Neural progenitor cell (in vitro differentiated cells): Measurements from ENCODE around the gene SPESP1. TPM values are rescaled to one million over a fixed set of nuclear protein-coding genes. Genes with fewer than 3 reads are reported as not detected.
A peak's percentile ranks its signal among the peaks of the same experiment; 100 is the strongest.

Experiments used
- DNase-seq: peaks from one replicate; pipeline ENCODE4 v3.0.0-alpha.2; 2016; ENCODE audit warnings: low spot score
- H2AFZ ChIP-seq: fragments of 200-600 bp; sonication (generic); replicated peaks from 2 replicates; pipeline ENCODE4 v1.6.1; 2016; ENCODE audit warnings: antibody characterized with exemption
- H3F3A ChIP-seq: fragments of 200-600 bp; sonication (generic); 2 replicates; pipeline ENCODE4 v1.6.1; 2016; ENCODE audit warnings: antibody characterized with exemption, low read depth
- H3K27ac ChIP-seq: fragments of 200-600 bp; sonication (generic); 2 replicates; pipeline ENCODE4 v1.5.1; 2016; ENCODE audit warnings: mild to moderate bottlenecking
- H3K27me3 ChIP-seq: fragments of 200-600 bp; sonication (generic); 2 replicates; pipeline ENCODE4 v1.6.1; 2016; ENCODE audit warnings: mild to moderate bottlenecking, moderate library complexity
- H3K36me3 ChIP-seq: fragments of 200-600 bp; sonication (generic); 2 replicates; pipeline ENCODE4 v1.5.1; 2016
- H3K4me1 ChIP-seq: fragments of 200-600 bp; sonication (generic); 2 replicates; pipeline ENCODE4 v1.6.1; 2016; ENCODE audit warnings: mixed run types
- H3K4me2 ChIP-seq: fragments of 200-600 bp; sonication (generic); 2 replicates; pipeline ENCODE4 v1.6.1; 2016
- H3K4me3 ChIP-seq: fragments of 200-600 bp; sonication (generic); 2 replicates; pipeline ENCODE4 v1.5.1; 2016
- H3K79me2 ChIP-seq: fragments of 200-600 bp; sonication (generic); 2 replicates; pipeline ENCODE4 v1.6.1; 2016; ENCODE audit warnings: low read depth
- H3K9ac ChIP-seq: fragments of 200-600 bp; sonication (generic); 2 replicates; pipeline ENCODE4 v1.6.1; 2016
- H3K9me3 ChIP-seq: fragments of 200-600 bp; sonication (generic); 2 replicates; pipeline ENCODE4 v1.5.1; 2016; ENCODE audit warnings: low read depth
- H4K20me1 ChIP-seq: fragments of 200-600 bp; sonication (generic); 2 replicates; pipeline ENCODE4 v1.6.1; 2016; ENCODE audit warnings: low read depth
- H3K27ac Mint-ChIP-seq: 3 replicates; pipeline ENCODE4 v1.8.0; 2021; ENCODE audit warnings: mixed read lengths
- H3K27me3 Mint-ChIP-seq: 2 replicates; pipeline ENCODE4 v1.8.0; 2022; ENCODE audit warnings: low read depth, mild to moderate bottlenecking, inconsistent platforms, moderate library complexity, mixed read lengths; ENCODE audit not compliant: insufficient read depth
- H3K36me3 Mint-ChIP-seq: 3 replicates; pipeline ENCODE4 v1.8.0; 2021; ENCODE audit warnings: mixed read lengths
- H3K4me1 Mint-ChIP-seq: 3 replicates; pipeline ENCODE4 v1.8.0; 2021; ENCODE audit warnings: mixed read lengths
- H3K4me3 Mint-ChIP-seq: 3 replicates; pipeline ENCODE4 v1.8.0; 2021; ENCODE audit warnings: mild to moderate bottlenecking, moderate library complexity, mixed read lengths
- H3K9me3 Mint-ChIP-seq: 3 replicates; pipeline ENCODE4 v1.8.0; 2020; ENCODE audit warnings: mixed read lengths
- CTCF ChIP-seq: fragments of 200-600 bp; sonication (generic); IDR thresholded peaks from 2 replicates; pipeline ENCODE4 v1.5.1; 2017; ENCODE audit warnings: antibody characterized with exemption, mild to moderate bottlenecking
- EZH2 ChIP-seq: fragments of 200-600 bp; sonication (generic); IDR thresholded peaks from 2 replicates; pipeline ENCODE4 v1.6.1; 2017; ENCODE audit warnings: antibody characterized with exemption, mild to moderate bottlenecking, moderate library complexity
- EZH2phosphoT487 ChIP-seq: fragments of 200-600 bp; sonication (generic); IDR thresholded peaks from 2 replicates; pipeline ENCODE4 v1.6.1; 2017; ENCODE audit warnings: antibody characterized with exemption
- total RNA-seq: library from RNA; depleted of rRNA; stranded (reverse); fragments of >200 nt; gene quantifications from 2 replicates; pipeline ENCODE4 v1.2.3, GENCODE V29; 2015; ENCODE audit warnings: low replicate concordance

SPESP1 gene
- total RNA-seq, 1 donor from 2014 or later: not detected

GRCh38 chr15:68897016-68897415, 33.3 kb upstream of the SPESP1 start:
- peaks cover 7% of the 10 kb centered on the region for H3K27me3 Mint-ChIP-seq
- peak overlapping the region; percentile 6 for H3K27ac Mint-ChIP-seq
- Histone ChIP-seq H3K9me3 (no peaks in the 10 kb centered on the region), H3K9ac (no peak overlapping the region), H3K27ac (no peak overlapping the region), H3K4me1 (no peaks in the 10 kb centered on the region), H3K79me2 (no peaks in the 10 kb centered on the region), H3K27me3 (no peaks in the 10 kb centered on the region), H2AFZ (no peak overlapping the region), H3K4me2 (no peak overlapping the region), H3K4me3 (no peak overlapping the region), H3K36me3 (no peaks in the 10 kb centered on the region), H3F3A (no peaks in the 10 kb centered on the region), H4K20me1 (no peaks in the 10 kb centered on the region)
- H3K4me3 Mint-ChIP-seq: no peak overlapping the region
- no peaks in the 10 kb centered on the region for H3K36me3 Mint-ChIP-seq
- TF ChIP-seq CTCF (no peak), EZH2 (no peak), EZH2phosphoT487 (no peak)
- peaks cover 7% of the 10 kb centered on the region for H3K9me3 Mint-ChIP-seq
- no peak for DNase-seq
- no peaks in the 10 kb centered on the region for H3K4me1 Mint-ChIP-seq

- H3K79me2 ChIP-seq: no peaks in the 10 kb centered on the region
- H2AFZ ChIP-seq: no peak overlapping the region
- H3K27ac ChIP-seq: no peak overlapping the region
- TF ChIP-seq EZH2: no peak
- TF ChIP-seq CTCF: no peak
- TF ChIP-seq EZH2phosphoT487: no peak
- no peaks in the 10 kb centered on the region for H3K4me1 ChIP-seq
- no peaks in the 10 kb centered on the region for H3K9me3 ChIP-seq
- H3K9ac ChIP-seq: no peak overlapping the region
- H3K27ac Mint-ChIP-seq: no peak overlapping the region
- no peaks in the 10 kb centered on the region for H3K4me1 Mint-ChIP-seq
- peaks cover 3% of the 10 kb centered on the region for H3K27me3 Mint-ChIP-seq
- H3K36me3 ChIP-seq: no peaks in the 10 kb centered on the region
- no peaks in the 10 kb centered on the region for H4K20me1 ChIP-seq
- H3K27me3 ChIP-seq: no peaks in the 10 kb centered on the region
- no peaks in the 10 kb centered on the region for H3K9me3 Mint-ChIP-seq
- H3K4me3 ChIP-seq: no peak overlapping the region
- no peak overlapping the region for H3K4me3 Mint-ChIP-seq
- H3K4me2 ChIP-seq: no peak overlapping the region
- no peak for DNase-seq
- no peaks in the 10 kb centered on the region for H3F3A ChIP-seq
- H3K36me3 Mint-ChIP-seq: no peaks in the 10 kb centered on the region
These were observed 30.3 kb upstream of the SPESP1 start for GRCh38 chr15:68900027-68900426.

GRCh38 chr15:68907396-68907923, 22.9 kb upstream of the SPESP1 start:
- DNase-seq: no peak
- no peaks in the 10 kb centered on the region for H3K9me3 ChIP-seq
- no peak overlapping the region for H2AFZ ChIP-seq
- no peak overlapping the region for H3K4me2 ChIP-seq
- no peak overlapping the region for H3K4me3 ChIP-seq
- H3K27ac ChIP-seq: no peak overlapping the region
- H3K27me3 Mint-ChIP-seq: peaks cover 3% of the 10 kb centered on the region
- no peaks in the 10 kb centered on the region for H3K36me3 Mint-ChIP-seq
- H3K27ac Mint-ChIP-seq: no peak overlapping the region
- no peaks in the 10 kb centered on the region for H3K27me3 ChIP-seq
- no peaks in the 10 kb centered on the region for H3K4me1 Mint-ChIP-seq
- no peaks in the 10 kb centered on the region for H3F3A ChIP-seq
- no peaks in the 10 kb centered on the region for H3K9me3 Mint-ChIP-seq
- H3K36me3 ChIP-seq: no peaks in the 10 kb centered on the region
- H3K4me1 ChIP-seq: no peaks in the 10 kb centered on the region
- no peak overlapping the region for H3K9ac ChIP-seq
- no peak for TF ChIP-seq EZH2
- TF ChIP-seq CTCF: no peak
- TF ChIP-seq EZH2phosphoT487: no peak
- H4K20me1 ChIP-seq: no peaks in the 10 kb centered on the region
- no peaks in the 10 kb centered on the region for H3K79me2 ChIP-seq
- no peak overlapping the region for H3K4me3 Mint-ChIP-seq
